ENCODE results near the gene HBB.

GRCh38 chr11:5275369-5276110 is 48.7 kb upstream of the HBB start:
- TF ChIP-seq CTCF (conservative IDR thresholded peaks at IDR 0.05; ENCODE audit: low read depth, low read length), result no peak
- TF ChIP-seq POLR2A (IDR thresholded peaks at IDR 0.05; ENCODE audit: low read depth, low read length), result no peak
- no peak for TF ChIP-seq SMC3 (IDR thresholded peaks at IDR 0.05; ENCODE audit: low read depth, low read length)
- no peak for TF ChIP-seq RAD21 (IDR thresholded peaks at IDR 0.05; ENCODE audit: low read length)
- no peak for TF ChIP-seq CEBPB (IDR thresholded peaks at IDR 0.05; ENCODE audit: low read depth, low read length)
- TF ChIP-seq RCOR1 (IDR thresholded peaks at IDR 0.05; ENCODE audit: insufficient replicate concordance, low read length), result no peak
